WTC11 (cell line): ENCODE results near the gene SIGMAR1. TPM values are rescaled to one million over a fixed set of nuclear protein-coding genes. Genes with fewer than 3 reads are reported as not detected.

Experiments
- ATAC-seq: fragments of 200-7000 bp; cut with Tn5 transposase; 2 replicates; pipeline ENCODE4 v1.10.0; 2021; ENCODE audit warnings: mild to moderate bottlenecking, moderate library complexity
- CTCF ChIA-PET: fragments of 300-600 bp; sonication (Branson Sonifier 250); formaldehyde crosslinking; loops from one replicate; lab custom pipeline; 2021; ENCODE audit warnings: antibody characterized with exemption; lab: Charles Lee
- POLR2A ChIA-PET: fragments of 350-600 bp; sonication (Branson Sonifier 250); formaldehyde crosslinking; loops from one replicate; lab custom pipeline; 2021; ENCODE audit warnings: antibody characterized with exemption; lab: Charles Lee
- DNase-seq: peaks from one replicate; pipeline ENCODE4 v3.0.0; 2021; ENCODE audit warnings: low spot score
- H3K27ac Mint-ChIP-seq: 2 replicates; pipeline ENCODE4 v1.8.0; 2021; ENCODE audit warnings: mixed read lengths
- H3K27me3 Mint-ChIP-seq: 2 replicates; pipeline ENCODE4 v1.8.0; 2021; ENCODE audit warnings: low read depth, mild to moderate bottlenecking, moderate library complexity, mixed read lengths
- H3K36me3 Mint-ChIP-seq: 2 replicates; pipeline ENCODE4 v1.8.0; 2021; ENCODE audit warnings: mixed read lengths
- H3K4me1 Mint-ChIP-seq: 2 replicates; pipeline ENCODE4 v1.8.0; 2022; ENCODE audit warnings: mixed read lengths
- H3K4me3 Mint-ChIP-seq: 2 replicates; pipeline ENCODE4 v1.8.0; 2021; ENCODE audit warnings: mild to moderate bottlenecking, moderate library complexity, mixed read lengths
- H3K9me3 Mint-ChIP-seq: 2 replicates; pipeline ENCODE4 v1.8.0; 2021; ENCODE audit warnings: mixed read lengths
- ARID4B ChIP-seq: sonication (generic); formaldehyde crosslinking; IDR thresholded peaks from 2 replicates; pipeline ENCODE4 v1.8.0; 2023; ENCODE audit warnings: missing genetic modification reagents, mild to moderate bottlenecking, borderline replicate concordance
- CDX4 ChIP-seq: fragments of 250-450 bp; sonication (Bioruptor Pico); IDR thresholded peaks from 2 replicates; pipeline ENCODE4 v1.9.0; 2021; ENCODE audit warnings: moderate library complexity, mild to moderate bottlenecking, inconsistent platforms, borderline replicate concordance
- CREM ChIP-seq: sonication (generic); formaldehyde crosslinking; IDR thresholded peaks from 2 replicates; pipeline ENCODE4 v1.8.1; 2022; ENCODE audit warnings: mild to moderate bottlenecking, missing genetic modification reagents, moderate library complexity
- CTCF ChIP-seq: fragments of 200-600 bp; IDR thresholded peaks from 2 replicates; pipeline ENCODE4 v1.8.0; 2022; ENCODE audit warnings: antibody characterized with exemption
- E2F5 ChIP-seq: sonication (generic); formaldehyde crosslinking; IDR thresholded peaks from 2 replicates; pipeline ENCODE4 v1.8.1; 2022; ENCODE audit warnings: mild to moderate bottlenecking, moderate library complexity, missing genetic modification reagents
- GRHL2 ChIP-seq: fragments of 250-450 bp; sonication (Bioruptor Pico); IDR thresholded peaks from 2 replicates; pipeline ENCODE4 v1.8.0; 2022; ENCODE audit warnings: mild to moderate bottlenecking, moderate library complexity; ENCODE audit not compliant: insufficient replicate concordance, severe bottlenecking
- JUN ChIP-seq: sonication (generic); formaldehyde crosslinking; IDR thresholded peaks from 2 replicates; pipeline ENCODE4 v1.8.0; 2023; ENCODE audit warnings: mild to moderate bottlenecking, missing genetic modification reagents
- MLX ChIP-seq: sonication (generic); formaldehyde crosslinking; IDR thresholded peaks from 2 replicates; pipeline ENCODE4 v1.8.1; 2023; ENCODE audit warnings: mild to moderate bottlenecking, missing genetic modification reagents, moderate library complexity
- SMAD3 ChIP-seq: sonication (generic); formaldehyde crosslinking; IDR thresholded peaks from 2 replicates; pipeline ENCODE4 v1.8.0; 2022; ENCODE audit warnings: missing genetic modification reagents, mild to moderate bottlenecking, borderline replicate concordance
- SP1 ChIP-seq: sonication (generic); formaldehyde crosslinking; conservative IDR thresholded peaks from 2 replicates; pipeline ENCODE4 v1.8.1; 2022; ENCODE audit warnings: missing genetic modification reagents
- TEAD1 ChIP-seq: sonication (generic); formaldehyde crosslinking; IDR thresholded peaks from 2 replicates; pipeline ENCODE4 v1.8.0; 2022; ENCODE audit warnings: mild to moderate bottlenecking, missing genetic modification reagents
- TP53 ChIP-seq: sonication (generic); formaldehyde crosslinking; IDR thresholded peaks from 2 replicates; pipeline ENCODE4 v1.8.1; 2023; ENCODE audit warnings: mild to moderate bottlenecking, missing genetic modification reagents
- USF2 ChIP-seq: sonication (generic); formaldehyde crosslinking; IDR thresholded peaks from 2 replicates; pipeline ENCODE4 v1.8.1; 2023; ENCODE audit warnings: mild to moderate bottlenecking, missing genetic modification reagents, moderate library complexity
- ZNF121 ChIP-seq: sonication (generic); formaldehyde crosslinking; IDR thresholded peaks from 2 replicates; pipeline ENCODE4 v1.8.0; 2023; ENCODE audit warnings: missing genetic modification reagents
- ZNF396 ChIP-seq: fragments of 250-450 bp; sonication (Bioruptor Pico); IDR thresholded peaks from 2 replicates; pipeline ENCODE4 v1.8.0; 2021; ENCODE audit warnings: mild to moderate bottlenecking, moderate library complexity, borderline replicate concordance
- ZNF512 ChIP-seq: sonication (generic); formaldehyde crosslinking; IDR thresholded peaks from 2 replicates; pipeline ENCODE4 v1.8.1; 2022; ENCODE audit warnings: missing genetic modification reagents, borderline replicate concordance
- ZSCAN18 ChIP-seq: fragments of 250-450 bp; sonication (Bioruptor Pico); IDR thresholded peaks from 2 replicates; pipeline ENCODE4 v2.1.2; 2022; ENCODE audit warnings: mild to moderate bottlenecking, moderate library complexity
- total RNA-seq: library from RNA; stranded (reverse); gene quantifications from 3 replicates; pipeline ENCODE4 v1.2.3, GENCODE V29; 2021

Gene SIGMAR1
- total RNA-seq, 1 experiment from 2014 or later = 108 TPM

- Mint-ChIP-seq H3K27ac (peak overlapping the region; percentile 26; the same call in 1 of the 2 replicates), H3K27me3 (peaks cover 47% of the 10 kb centered on the region), H3K4me1 (peaks cover 34% of the 10 kb centered on the region), H3K4me3 (no peak overlapping the region), H3K9me3 (no peaks in the 10 kb centered on the region), H3K36me3 (peaks cover 4% of the 10 kb centered on the region)
- peak; percentile 46 for ATAC-seq
- ChIA-PET POLR2A (interaction anchor here (1.1 to 1.2 kb wide), 2 partner anchors 9 to 12 kb away, joined by 6 to 8 read pairs; partner anchors contain the start of gene GALT), CTCF (interaction anchor here (0.6 to 6.7 kb wide), 33 partner anchors 9 to 230 kb away, joined by 3 to 94 read pairs (median 5); partner anchors contain the start of genes DCTN3, ENHO, GALT and IL11RA)
- TF ChIP-seq SP1 (CRISPR knock-in tag) (peak; percentile 34; the same call in 1 of the 2 replicates), ZNF396 (CRISPR knock-in tag) (no peak), TEAD1 (CRISPR knock-in tag) (0 out of 2 replicates have a peak, but pooled peaks have one; percentile 15), ZNF121 (CRISPR knock-in tag) (peak; percentile 91), CTCF (peak; percentile 68)
- DNase-seq = peak; percentile 75
Observed at GRCh38 chr9:34633851-34634550, 3.6 kb downstream of the SIGMAR1 start.

GRCh38 chr9:34633166-34633565 lies 4.4 kb downstream of the SIGMAR1 start:
- TF ChIP-seq ARID4B (CRISPR knock-in tag) (no peak), ZNF512 (CRISPR knock-in tag) (no peak), MLX (CRISPR knock-in tag) (no peak), ZSCAN18 (no peak), USF2 (CRISPR knock-in tag) (no peak), SMAD3 (CRISPR knock-in tag) (no peak), GRHL2 (CRISPR knock-in tag) (no peak), SP1 (CRISPR knock-in tag) (no peak), CDX4 (CRISPR knock-in tag) (no peak), JUN (no peak), E2F5 (CRISPR knock-in tag) (no peak), TP53 (CRISPR knock-in tag) (no peak), CREM (CRISPR knock-in tag) (no peak), ZNF121 (CRISPR knock-in tag) (no peak)
- TF ChIP-seq, all 79 proteins: peak for 0
- no peak overlapping the region for H3K4me3 Mint-ChIP-seq
- H3K4me1 Mint-ChIP-seq = peaks cover 32% of the 10 kb centered on the region
- ATAC-seq (no peak), DNase-seq (no peak)
- H3K27ac Mint-ChIP-seq = no peak overlapping the region
- ChIA-PET CTCF (interaction anchor here (0.7 to 6.7 kb wide), 25 partner anchors 8 to 896 kb away, joined by 3 to 94 read pairs (median 6); partner anchors contain the start of genes DCTN3, GALT, IL11RA and RPP25L), POLR2A (interaction anchor here (1.1 to 1.2 kb wide), 2 partner anchors 10 to 13 kb away, joined by 6 to 8 read pairs; partner anchors contain the start of gene GALT)
- H3K36me3 Mint-ChIP-seq = peaks cover 4% of the 10 kb centered on the region
- no peaks in the 10 kb centered on the region for H3K9me3 Mint-ChIP-seq
- H3K27me3 Mint-ChIP-seq = peaks cover 54% of the 10 kb centered on the region
